HEK293 (cell line): ENCODE data around the gene ALOXE3.

Source experiments
- GLIS1 ChIP-seq: fragments of 450-650 bp; formaldehyde crosslinking; IDR thresholded peaks from 2 replicates; pipeline ENCODE4 v1.5.1; 2016; ENCODE audit warnings: missing biosample characterization, missing genetic modification characterization
- HIC1 ChIP-seq: fragments of 450-650 bp; formaldehyde crosslinking; IDR thresholded peaks from 2 replicates; pipeline ENCODE4 v1.5.1; 2016; ENCODE audit warnings: missing biosample characterization, missing genetic modification characterization
- HOXC10 ChIP-seq: sonication (generic); formaldehyde crosslinking; IDR thresholded peaks from 2 replicates; pipeline ENCODE4 v1.8.1; 2023; ENCODE audit warnings: mild to moderate bottlenecking, missing genetic modification reagents
- MYNN ChIP-seq: fragments of 450-650 bp; formaldehyde crosslinking; IDR thresholded peaks from 2 replicates; pipeline ENCODE4 v1.5.1; 2016; ENCODE audit warnings: missing biosample characterization, missing genetic modification characterization, borderline replicate concordance
- OSR2 ChIP-seq: fragments of 450-650 bp; formaldehyde crosslinking; IDR thresholded peaks from 2 replicates; pipeline ENCODE4 v1.5.1; 2016; ENCODE audit warnings: missing biosample characterization, missing genetic modification characterization
- OVOL3 ChIP-seq: fragments of 450-650 bp; formaldehyde crosslinking; IDR thresholded peaks from 2 replicates; pipeline ENCODE4 v1.5.1; 2016; ENCODE audit warnings: missing biosample characterization, missing genetic modification characterization
- PRDM4 ChIP-seq: fragments of 450-650 bp; formaldehyde crosslinking; IDR thresholded peaks from 2 replicates; pipeline ENCODE4 v1.5.1; 2017; ENCODE audit warnings: missing biosample characterization, missing genetic modification characterization
- TRIM28 ChIP-seq: IDR thresholded peaks from 2 replicates; pipeline ENCODE4 v1.6.1; 2011; ENCODE audit warnings: low read length, control low read depth, borderline replicate concordance
- ZBTB10 ChIP-seq: fragments of 450-650 bp; formaldehyde crosslinking; IDR thresholded peaks from 2 replicates; pipeline ENCODE4 v1.5.1; 2016; ENCODE audit warnings: missing biosample characterization, missing genetic modification characterization
- ZBTB6 ChIP-seq: fragments of 450-650 bp; formaldehyde crosslinking; IDR thresholded peaks from 2 replicates; pipeline ENCODE4 v1.5.1; 2017; ENCODE audit warnings: missing biosample characterization, missing genetic modification characterization
- ZBTB7A ChIP-seq: fragments of 450-650 bp; formaldehyde crosslinking; IDR thresholded peaks from 2 replicates; pipeline ENCODE4 v1.5.1; 2016; ENCODE audit warnings: low read depth, missing biosample characterization, missing genetic modification characterization
- ZIC2 ChIP-seq: fragments of 450-650 bp; formaldehyde crosslinking; IDR thresholded peaks from 2 replicates; pipeline ENCODE4 v1.5.1; 2016; ENCODE audit warnings: missing biosample characterization, missing genetic modification characterization
- ZNF157 ChIP-seq: fragments of 450-650 bp; formaldehyde crosslinking; IDR thresholded peaks from 2 replicates; pipeline ENCODE4 v1.5.1; 2016; ENCODE audit warnings: missing biosample characterization, missing genetic modification characterization
- ZNF174 ChIP-seq: fragments of 450-650 bp; formaldehyde crosslinking; IDR thresholded peaks from 2 replicates; pipeline ENCODE4 v1.5.0; 2017; ENCODE audit warnings: missing biosample characterization, mild to moderate bottlenecking, missing genetic modification characterization
- ZNF211 ChIP-seq: fragments of 450-650 bp; formaldehyde crosslinking; IDR thresholded peaks from 2 replicates; pipeline ENCODE4 v1.5.1; 2016; ENCODE audit warnings: low read depth, missing biosample characterization, missing genetic modification characterization
- ZNF221 ChIP-seq: fragments of 450-650 bp; formaldehyde crosslinking; IDR thresholded peaks from 2 replicates; pipeline ENCODE4 v1.5.1; 2017; ENCODE audit warnings: missing biosample characterization, missing genetic modification characterization, borderline replicate concordance
- ZNF24 ChIP-seq: fragments of 450-650 bp; formaldehyde crosslinking; IDR thresholded peaks from 2 replicates; pipeline ENCODE4 v1.5.1; 2016; ENCODE audit warnings: missing biosample characterization, missing genetic modification characterization
- ZNF266 ChIP-seq: fragments of 450-650 bp; formaldehyde crosslinking; IDR thresholded peaks from 2 replicates; pipeline ENCODE4 v1.5.1; 2016; ENCODE audit warnings: missing biosample characterization, missing genetic modification characterization, low read depth
- ZNF398 ChIP-seq: fragments of 450-650 bp; formaldehyde crosslinking; IDR thresholded peaks from 2 replicates; pipeline ENCODE4 v1.5.1; 2017; ENCODE audit warnings: missing biosample characterization, missing genetic modification characterization
- ZNF423 ChIP-seq: fragments of 450-650 bp; formaldehyde crosslinking; IDR thresholded peaks from 2 replicates; pipeline ENCODE4 v1.5.1; 2016; ENCODE audit warnings: missing biosample characterization, missing genetic modification characterization
- ZNF654 ChIP-seq: fragments of 450-650 bp; formaldehyde crosslinking; IDR thresholded peaks from 2 replicates; pipeline ENCODE4 v1.5.1; 2016; ENCODE audit warnings: low read depth, missing biosample characterization, missing genetic modification characterization
- ZNF704 ChIP-seq: fragments of 450-650 bp; formaldehyde crosslinking; IDR thresholded peaks from 2 replicates; pipeline ENCODE4 v1.5.1; 2016; ENCODE audit warnings: missing biosample characterization, missing genetic modification characterization
- ZNF843 ChIP-seq: fragments of 450-650 bp; formaldehyde crosslinking; IDR thresholded peaks from 2 replicates; pipeline ENCODE4 v1.5.1; 2016; ENCODE audit warnings: missing biosample characterization, missing genetic modification characterization
- ZXDB ChIP-seq: fragments of 450-650 bp; formaldehyde crosslinking; IDR thresholded peaks from 2 replicates; pipeline ENCODE4 v1.5.1; 2016; ENCODE audit warnings: missing biosample characterization, missing genetic modification characterization
- TF ChIP-seq, protein P1 (sequence below): fragments of 450-650 bp; formaldehyde crosslinking; IDR thresholded peaks from 2 replicates; pipeline ENCODE4 v1.5.1; 2016; ENCODE audit warnings: missing biosample characterization, missing genetic modification characterization
- TF ChIP-seq, protein P2 (sequence below): fragments of 450-650 bp; formaldehyde crosslinking; IDR thresholded peaks from 2 replicates; pipeline ENCODE4 v1.5.1; 2016; ENCODE audit warnings: missing biosample characterization, missing genetic modification characterization, borderline replicate concordance

The ALOXE3 gene

GRCh38 chr17:8153525-8153956 lies 35.2 kb upstream of the ALOXE3 start (continued):
- TF ChIP-seq ZNF843 (tag by site-specific recombination) (no peak), ZNF423 (tag by site-specific recombination) (no peak), OSR2 (tag by site-specific recombination) (no peak; the same call in 1 of the 2 replicates), ZNF398 (tag by site-specific recombination) (peak; percentile 86), ZBTB10 (tag by site-specific recombination) (no peak), MYNN (tag by site-specific recombination) (no peak), ZBTB7A (tag by site-specific recombination) (no peak), ZNF157 (tag by site-specific recombination) (no peak), ZNF174 (no peak), HOXC10 (no peak), ZNF704 (no peak), HIC1 (tag by site-specific recombination) (peak; percentile 39; the same call in 1 of the 2 replicates), TRIM28 (no peak), ZNF221 (no peak), ZIC2 (tag by site-specific recombination) (no peak), ZBTB6 (no peak; the same call in 1 of the 2 replicates), ZXDB (tag by site-specific recombination) (no peak), ZNF654 (no peak), GLIS1 (peak; percentile 50), PRDM4 (peak; percentile 22; the same call in 1 of the 2 replicates), ZNF211 (tag by site-specific recombination) (no peak), ZNF266 (tag by site-specific recombination) (no peak), OVOL3 (no peak), ZNF24 (tag by site-specific recombination) (no peak)
- TF ChIP-seq, protein P1, sequence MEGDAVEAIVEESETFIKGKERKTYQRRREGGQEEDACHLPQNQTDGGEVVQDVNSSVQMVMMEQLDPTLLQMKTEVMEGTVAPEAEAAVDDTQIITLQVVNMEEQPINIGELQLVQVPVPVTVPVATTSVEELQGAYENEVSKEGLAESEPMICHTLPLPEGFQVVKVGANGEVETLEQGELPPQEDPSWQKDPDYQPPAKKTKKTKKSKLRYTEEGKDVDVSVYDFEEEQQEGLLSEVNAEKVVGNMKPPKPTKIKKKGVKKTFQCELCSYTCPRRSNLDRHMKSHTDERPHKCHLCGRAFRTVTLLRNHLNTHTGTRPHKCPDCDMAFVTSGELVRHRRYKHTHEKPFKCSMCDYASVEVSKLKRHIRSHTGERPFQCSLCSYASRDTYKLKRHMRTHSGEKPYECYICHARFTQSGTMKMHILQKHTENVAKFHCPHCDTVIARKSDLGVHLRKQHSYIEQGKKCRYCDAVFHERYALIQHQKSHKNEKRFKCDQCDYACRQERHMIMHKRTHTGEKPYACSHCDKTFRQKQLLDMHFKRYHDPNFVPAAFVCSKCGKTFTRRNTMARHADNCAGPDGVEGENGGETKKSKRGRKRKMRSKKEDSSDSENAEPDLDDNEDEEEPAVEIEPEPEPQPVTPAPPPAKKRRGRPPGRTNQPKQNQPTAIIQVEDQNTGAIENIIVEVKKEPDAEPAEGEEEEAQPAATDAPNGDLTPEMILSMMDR = no peak
- TF ChIP-seq, protein P2, sequence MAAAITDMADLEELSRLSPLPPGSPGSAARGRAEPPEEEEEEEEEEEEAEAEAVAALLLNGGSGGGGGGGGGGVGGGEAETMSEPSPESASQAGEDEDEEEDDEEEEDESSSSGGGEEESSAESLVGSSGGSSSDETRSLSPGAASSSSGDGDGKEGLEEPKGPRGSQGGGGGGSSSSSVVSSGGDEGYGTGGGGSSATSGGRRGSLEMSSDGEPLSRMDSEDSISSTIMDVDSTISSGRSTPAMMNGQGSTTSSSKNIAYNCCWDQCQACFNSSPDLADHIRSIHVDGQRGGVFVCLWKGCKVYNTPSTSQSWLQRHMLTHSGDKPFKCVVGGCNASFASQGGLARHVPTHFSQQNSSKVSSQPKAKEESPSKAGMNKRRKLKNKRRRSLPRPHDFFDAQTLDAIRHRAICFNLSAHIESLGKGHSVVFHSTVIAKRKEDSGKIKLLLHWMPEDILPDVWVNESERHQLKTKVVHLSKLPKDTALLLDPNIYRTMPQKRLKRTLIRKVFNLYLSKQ (tag by site-specific recombination) = no peak
